ENCODE results near the gene GNAL. TPM values are rescaled to one million over a fixed set of nuclear protein-coding genes. Genes with fewer than 3 reads are reported as not detected.

Gene GNAL
- total and polyA plus RNA-seq, 2 donors from 2014 or later = 1.8 to 9.7 TPM

GRCh38 chr18:11800566-11801334 is 111.7 kb downstream of the GNAL start:
- no peak overlapping the region for H3K4me3 ChIP-seq (ENCODE audit: low read length in 3 of 3)

GRCh38 chr18:11801573-11801972 is 112.5 kb downstream of the GNAL start:
- TF ChIP-seq, protein P1, sequence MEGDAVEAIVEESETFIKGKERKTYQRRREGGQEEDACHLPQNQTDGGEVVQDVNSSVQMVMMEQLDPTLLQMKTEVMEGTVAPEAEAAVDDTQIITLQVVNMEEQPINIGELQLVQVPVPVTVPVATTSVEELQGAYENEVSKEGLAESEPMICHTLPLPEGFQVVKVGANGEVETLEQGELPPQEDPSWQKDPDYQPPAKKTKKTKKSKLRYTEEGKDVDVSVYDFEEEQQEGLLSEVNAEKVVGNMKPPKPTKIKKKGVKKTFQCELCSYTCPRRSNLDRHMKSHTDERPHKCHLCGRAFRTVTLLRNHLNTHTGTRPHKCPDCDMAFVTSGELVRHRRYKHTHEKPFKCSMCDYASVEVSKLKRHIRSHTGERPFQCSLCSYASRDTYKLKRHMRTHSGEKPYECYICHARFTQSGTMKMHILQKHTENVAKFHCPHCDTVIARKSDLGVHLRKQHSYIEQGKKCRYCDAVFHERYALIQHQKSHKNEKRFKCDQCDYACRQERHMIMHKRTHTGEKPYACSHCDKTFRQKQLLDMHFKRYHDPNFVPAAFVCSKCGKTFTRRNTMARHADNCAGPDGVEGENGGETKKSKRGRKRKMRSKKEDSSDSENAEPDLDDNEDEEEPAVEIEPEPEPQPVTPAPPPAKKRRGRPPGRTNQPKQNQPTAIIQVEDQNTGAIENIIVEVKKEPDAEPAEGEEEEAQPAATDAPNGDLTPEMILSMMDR (IDR thresholded peaks at IDR 0.05; ENCODE audit: borderline replicate concordance, extremely low read depth, insufficient read depth) = no peak
- FAIRE-seq = no peak
- no peaks in the 10 kb centered on the region for H3K27me3 ChIP-seq (ENCODE audit: control insufficient read depth, insufficient read depth, low read length)

More at GRCh38 chr18:11800566-11801334, 111.7 kb downstream of the GNAL start:
- intact Hi-C loops (cut with DNase I) = no loop called here
- no peaks in the 10 kb centered on the region for H3K4me1 ChIP-seq (ENCODE audit: control insufficient read depth in 2 of 3, insufficient read depth in 2 of 3, low read depth in 1 of 3, low read length in 3 of 3)
- H3K9ac ChIP-seq (ENCODE audit: low read length in 3 of 3) = no peak overlapping the region
- TF ChIP-seq, protein P1 (IDR thresholded peaks at IDR 0.05; ENCODE audit: borderline replicate concordance, extremely low read depth, insufficient read depth) = no peak
- no peak for FAIRE-seq
- H3K9me3 ChIP-seq (ENCODE audit: control insufficient read depth in 2 of 3, insufficient read depth in 1 of 3, low read length in 3 of 3) = no peaks in the 10 kb centered on the region
- H3K36me3 ChIP-seq (ENCODE audit: control insufficient read depth in 2 of 3, insufficient read depth in 3 of 3, low read length in 3 of 3) = no peaks in the 10 kb centered on the region
- DNase-seq = no peak
- no peak overlapping the region for H3K27ac ChIP-seq (ENCODE audit: low read depth in 2 of 2, low read length in 2 of 2)
- H3K27me3 ChIP-seq (ENCODE audit: control insufficient read depth, insufficient read depth, low read length) = no peaks in the 10 kb centered on the region

DNA sequence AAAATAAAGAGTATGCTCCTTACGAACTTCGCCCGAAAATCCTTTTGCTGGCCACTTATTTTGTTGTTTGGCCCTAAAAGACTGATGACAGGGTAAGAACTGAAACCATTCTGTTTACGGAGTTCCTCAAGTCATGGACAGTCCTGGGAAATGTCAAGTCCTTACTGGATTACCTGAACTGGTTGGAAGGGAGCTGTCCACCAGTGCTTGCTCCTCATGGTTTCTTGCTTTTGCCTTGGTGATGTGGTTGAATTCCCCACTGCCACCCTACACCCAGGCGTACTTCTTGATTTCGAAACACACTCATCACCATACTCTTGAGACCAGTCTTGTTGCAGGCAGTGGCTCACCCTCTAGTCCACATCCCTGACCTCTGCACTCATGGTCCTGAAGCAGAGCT is 113.1 kb downstream of the GNAL start:
- no peaks in the 10 kb centered on the region for H3K27me3 ChIP-seq (ENCODE audit: control insufficient read depth, insufficient read depth, low read length)
- TF ChIP-seq, protein P1 (IDR thresholded peaks at IDR 0.05; ENCODE audit: borderline replicate concordance, extremely low read depth, insufficient read depth) = no peak
- no peak overlapping the region for H3K27ac ChIP-seq (ENCODE audit: low read depth in 2 of 2, low read length in 2 of 2)
- no peak overlapping the region for H3K4me3 ChIP-seq (ENCODE audit: low read length in 3 of 3)
- FAIRE-seq (no peak), DNase-seq (no peak)
- no peaks in the 10 kb centered on the region for H3K36me3 ChIP-seq (ENCODE audit: control insufficient read depth in 2 of 3, insufficient read depth in 3 of 3, low read length in 3 of 3)
- intact Hi-C loops (cut with DNase I) = no loop called here
- no peaks in the 10 kb centered on the region for H3K9me3 ChIP-seq (ENCODE audit: control insufficient read depth in 2 of 3, insufficient read depth in 1 of 3, low read length in 3 of 3)
- H3K4me1 ChIP-seq (ENCODE audit: control insufficient read depth in 2 of 3, insufficient read depth in 2 of 3, low read depth in 1 of 3, low read length in 3 of 3) = no peaks in the 10 kb centered on the region
- H3K9ac ChIP-seq (ENCODE audit: low read length in 3 of 3) = no peak overlapping the region

More at GRCh38 chr18:11801573-11801972, 112.5 kb downstream of the GNAL start:
- H3K9me3 ChIP-seq (ENCODE audit: control insufficient read depth in 2 of 3, insufficient read depth in 1 of 3, low read length in 3 of 3) = no peaks in the 10 kb centered on the region
- no peak overlapping the region for H3K27ac ChIP-seq (ENCODE audit: low read depth in 2 of 2, low read length in 2 of 2)
- H3K36me3 ChIP-seq (ENCODE audit: control insufficient read depth in 2 of 3, insufficient read depth in 3 of 3, low read length in 3 of 3) = no peaks in the 10 kb centered on the region
- no peak overlapping the region for H3K9ac ChIP-seq (ENCODE audit: low read length in 3 of 3)
- no peak for DNase-seq
- no peaks in the 10 kb centered on the region for H3K4me1 ChIP-seq (ENCODE audit: control insufficient read depth in 2 of 3, insufficient read depth in 2 of 3, low read depth in 1 of 3, low read length in 3 of 3)
- no peak overlapping the region for H3K4me3 ChIP-seq (ENCODE audit: low read length in 3 of 3)
- intact Hi-C loops (cut with DNase I) = no loop called here

Measured in kidney (tissue), 14 donors.